Right lobe of liver (tissue), 6 donors: Measurements from ENCODE around the gene RPLP2. TPM values are rescaled to one million over a fixed set of nuclear protein-coding genes. Genes with fewer than 3 reads are reported as not detected.

Experiments
- ATAC-seq, 4 donors: fragments of 200-7000 bp; cut with Tn5 transposase; one replicate each; pipeline ENCODE4 v1.9.1; 2020; ENCODE audit warnings: mild to moderate bottlenecking in 4 of 4, moderate library complexity in 4 of 4
- DNase-seq, 3 donors: peaks; one replicate each; pipeline ENCODE4 v3.0.0-alpha.2; 2020
- H3K27ac ChIP-seq, 3 donors: fragments of 200-600 bp; one replicate each; pipeline ENCODE4 v1.8.0; 2022
- H3K27me3 ChIP-seq, 2 donors: fragments of 200-600 bp; one replicate each; pipeline ENCODE4 v1.8.0; 2022
- H3K36me3 ChIP-seq, 4 donors: fragments of 200-600 bp; sonication (generic) in 1 of 4; one replicate each; pipeline versions ENCODE4 v1.5.1 to v1.8.0; 2017 to 2022; ENCODE audit warnings: control low read depth in 1 of 4
- H3K4me1 ChIP-seq, 4 donors: fragments of 200-600 bp; sonication (generic) in 1 of 4; one replicate each; pipeline versions ENCODE4 v1.5.1 to v1.8.0; 2017 to 2022; ENCODE audit warnings: control low read depth in 1 of 4
- H3K4me3 ChIP-seq, 3 donors: fragments of 200-600 bp; one replicate each; pipeline ENCODE4 v1.8.0; 2022
- H3K9me3 ChIP-seq, 4 donors: fragments of 200-600 bp; sonication (generic) in 1 of 4; one replicate each; pipeline versions ENCODE4 v1.5.1 to v1.8.0; 2017 to 2022; ENCODE audit warnings: control low read depth in 1 of 4
- POLR2A ChIP-seq: fragments of 450-650 bp; IDR thresholded peaks from one replicate; pipeline ENCODE4 v1.6.1; 2017; ENCODE audit warnings: antibody characterized with exemption, mild to moderate bottlenecking
- WGBS: methylation state at CpG from one replicate; pipeline ENCODE4 v1.1.6; 2018; ENCODE audit warnings: low coverage, low lambda C conversion rate; ENCODE audit not compliant: insufficient coverage; ENCODE audit errors: missing lambda C conversion rate; 5-methylcytosine and 5-hydroxymethylcytosine counted together
- intact Hi-C, 2 donors: fragments of 100-400 bp; cut with DNase I; formaldehyde crosslinking; loops; one replicate each; pipeline versions ENCODE4 v1.11.2 to v1.14.1; 2022
- total RNA-seq, 6 experiments: library from RNA; depleted of rRNA in 2 of 6; stranded (reverse); fragments of >200 nt in 2 of 6; fragmentation: NEBNext Ultra II Directional in 3 of 6; extraction: Animal tissue kit (Norgen Biotek cat#: 25700) in 3 of 6; gene quantifications; one replicate each; pipeline versions ENCODE4 v1.1.0 to v1.2.4, GENCODE V29; 2016 to 2023
- TF ChIP-seq, protein P1 (sequence below), 4 donors: fragments of 200-600 bp in 3 of 4; fragments of 450-650 bp in 1 of 4; IDR thresholded peaks; one replicate each; pipeline versions ENCODE4 v1.5.1 to v1.8.0; 2016 to 2022; ENCODE audit warnings: antibody characterized with exemption in 4 of 4, mild to moderate bottlenecking in 2 of 4
- donor health status: DM: no; HTN: yes; CAD: no.
- donor health status: DM: no; HTN: no; CAD: no.
- donor health status: DM: no; HTN: no; CAD: no.
- donor health status: DM: no; HTN: yes; CAD: no.
- donor health status: DM: no; HTN: yes; CAD: no.

Gene RPLP2
- total RNA-seq, 6 experiments from 2014 or later, result 212 to 574 (median 457) TPM

DNA sequence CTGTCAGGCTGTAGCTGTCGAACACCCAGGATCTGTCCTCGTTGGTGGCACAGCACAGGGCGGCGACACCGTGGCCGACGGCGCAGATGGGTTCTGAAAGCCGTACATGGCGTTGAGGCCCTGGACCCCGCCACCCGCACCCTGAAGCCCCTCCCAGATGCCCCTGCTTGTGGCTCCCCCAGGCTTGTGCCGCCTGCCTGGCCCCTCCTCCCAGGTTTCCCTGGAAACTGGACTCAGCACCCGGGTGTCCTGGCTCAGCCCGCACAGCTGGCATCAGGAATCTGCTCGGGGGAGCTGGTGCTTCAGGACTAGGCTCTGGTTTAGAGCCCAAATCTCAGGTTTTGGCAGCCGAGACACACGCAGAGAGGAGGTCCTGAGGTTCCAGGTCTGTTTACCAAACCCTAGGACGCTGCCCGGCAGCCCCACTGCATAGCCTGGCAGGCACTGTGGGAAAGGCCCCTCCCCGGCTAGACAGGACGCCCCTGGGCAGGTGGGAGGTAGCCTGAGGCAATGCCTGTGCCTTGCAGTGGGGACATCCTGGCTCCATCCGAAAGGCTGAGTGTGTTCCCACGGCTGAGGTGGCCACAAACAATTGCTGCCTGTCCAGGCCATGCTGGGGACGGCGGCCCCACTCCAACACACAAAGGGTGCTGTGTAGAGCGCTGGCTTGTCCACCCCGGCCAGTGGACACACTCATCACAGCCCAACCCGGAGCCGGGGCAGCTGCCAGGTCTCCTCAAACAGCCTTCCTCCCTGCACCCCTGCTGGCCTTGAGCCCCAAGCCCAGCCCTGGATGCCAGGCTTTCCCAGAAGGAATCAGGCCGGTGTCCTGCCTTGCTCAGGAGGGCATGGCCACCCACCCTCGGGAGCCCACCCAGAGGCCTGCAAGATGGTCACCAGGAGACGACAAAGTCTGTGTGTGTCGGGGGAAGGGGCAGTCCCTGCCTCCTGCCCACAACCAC is 37.1 kb upstream of the RPLP2 start:
- WGBS, result 70% methylated on average over 2 of the region's 34 CpGs
- ATAC-seq, result no peak
- intact Hi-C loops, result no loop called here

DNA sequence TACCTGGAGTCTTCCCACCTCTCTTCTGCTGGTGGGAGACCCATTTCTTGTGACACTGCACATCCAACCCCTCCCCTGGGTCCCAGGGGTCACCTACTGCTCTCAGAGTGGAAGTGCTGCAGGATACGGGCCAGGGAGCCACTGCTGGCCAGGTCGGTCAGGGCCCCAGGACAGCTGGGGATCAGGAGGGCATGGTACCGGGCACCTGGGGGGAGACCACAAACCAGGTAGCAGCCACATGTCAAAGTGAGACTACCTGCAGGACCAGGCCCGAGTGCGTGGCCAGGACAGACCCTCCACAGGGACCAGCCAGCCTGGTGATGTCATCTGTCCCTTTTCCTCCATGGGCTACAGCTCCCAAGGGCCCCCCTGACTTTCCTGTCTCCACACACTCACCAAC is 36.3 kb upstream of the RPLP2 start:
- ATAC-seq (no peak), DNase-seq (no peak)
- Histone ChIP-seq H3K4me3 (no peak overlapping the region), H3K4me1 (peaks cover 0 to 9% (median 3%) of the 10 kb centered on the region in 4 donors), H3K27ac (no peak overlapping the region), H3K27me3 (no peaks in the 10 kb centered on the region), H3K36me3 (peaks cover 0 to 15% (median 6%) of the 10 kb centered on the region in 4 donors), H3K9me3 (no peaks in the 10 kb centered on the region)
- intact Hi-C loops, result no loop called here
- no CpG with 5 or more reads among the region's 5 CpGs for WGBS
- TF ChIP-seq POLR2A, result no peak
- TF ChIP-seq, protein P1, sequence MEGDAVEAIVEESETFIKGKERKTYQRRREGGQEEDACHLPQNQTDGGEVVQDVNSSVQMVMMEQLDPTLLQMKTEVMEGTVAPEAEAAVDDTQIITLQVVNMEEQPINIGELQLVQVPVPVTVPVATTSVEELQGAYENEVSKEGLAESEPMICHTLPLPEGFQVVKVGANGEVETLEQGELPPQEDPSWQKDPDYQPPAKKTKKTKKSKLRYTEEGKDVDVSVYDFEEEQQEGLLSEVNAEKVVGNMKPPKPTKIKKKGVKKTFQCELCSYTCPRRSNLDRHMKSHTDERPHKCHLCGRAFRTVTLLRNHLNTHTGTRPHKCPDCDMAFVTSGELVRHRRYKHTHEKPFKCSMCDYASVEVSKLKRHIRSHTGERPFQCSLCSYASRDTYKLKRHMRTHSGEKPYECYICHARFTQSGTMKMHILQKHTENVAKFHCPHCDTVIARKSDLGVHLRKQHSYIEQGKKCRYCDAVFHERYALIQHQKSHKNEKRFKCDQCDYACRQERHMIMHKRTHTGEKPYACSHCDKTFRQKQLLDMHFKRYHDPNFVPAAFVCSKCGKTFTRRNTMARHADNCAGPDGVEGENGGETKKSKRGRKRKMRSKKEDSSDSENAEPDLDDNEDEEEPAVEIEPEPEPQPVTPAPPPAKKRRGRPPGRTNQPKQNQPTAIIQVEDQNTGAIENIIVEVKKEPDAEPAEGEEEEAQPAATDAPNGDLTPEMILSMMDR (IDR thresholded peaks at IDR 0.05), result no peak

More for the DNA sequence above, 37.1 kb upstream of the RPLP2 start:
- no peak overlapping the region for H3K27ac ChIP-seq
- no peaks in the 10 kb centered on the region for H3K9me3 ChIP-seq
- H3K36me3 ChIP-seq, result peaks cover 0 to 15% (median 6%) of the 10 kb centered on the region in 4 donors
- H3K27me3 ChIP-seq, result no peaks in the 10 kb centered on the region
- peak in 2 of 3 donors; percentile 47 to 52 for DNase-seq
- H3K4me1 ChIP-seq, result peaks cover 0 to 6% (median 2%) of the 10 kb centered on the region in 4 donors
- H3K4me3 ChIP-seq, result no peak overlapping the region
- TF ChIP-seq, protein P1 (IDR thresholded peaks at IDR 0.05), result no peak
- TF ChIP-seq POLR2A, result no peak

DNA sequence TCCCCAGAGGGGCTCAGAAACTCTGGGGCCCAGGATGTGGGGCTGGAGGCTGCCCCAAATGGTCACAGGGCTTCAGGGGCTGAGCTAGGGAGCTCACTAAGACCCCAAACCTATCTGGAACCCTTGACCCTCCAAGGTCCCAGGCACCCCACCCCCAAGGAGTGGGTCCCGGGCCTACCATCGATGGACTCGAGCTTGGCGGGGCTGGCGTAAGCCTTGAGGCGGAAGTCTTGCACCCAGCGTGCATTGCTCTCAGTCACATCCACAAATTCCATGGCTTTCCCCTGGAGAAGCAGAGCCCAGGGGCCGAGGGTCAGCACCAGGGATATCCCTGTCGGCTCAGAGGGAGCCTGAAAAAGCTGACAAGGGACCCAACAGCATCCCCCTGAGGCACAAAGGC is 35.9 kb upstream of the RPLP2 start:
- no peak overlapping the region for H3K4me3 ChIP-seq
- H3K4me1 ChIP-seq, result peaks cover 0 to 13% (median 3%) of the 10 kb centered on the region in 4 donors
- 92% methylated on average over 5 of the region's 9 CpGs for WGBS
- TF ChIP-seq, protein P1 (IDR thresholded peaks at IDR 0.05), result no peak
- TF ChIP-seq POLR2A, result no peak
- no peak overlapping the region for H3K27ac ChIP-seq
- H3K9me3 ChIP-seq, result no peaks in the 10 kb centered on the region
- ATAC-seq (no peak), DNase-seq (no peak)
- no peaks in the 10 kb centered on the region for H3K27me3 ChIP-seq
- intact Hi-C loops, result no loop called here
- H3K36me3 ChIP-seq, result peaks cover 0 to 15% (median 6%) of the 10 kb centered on the region in 4 donors

DNA sequence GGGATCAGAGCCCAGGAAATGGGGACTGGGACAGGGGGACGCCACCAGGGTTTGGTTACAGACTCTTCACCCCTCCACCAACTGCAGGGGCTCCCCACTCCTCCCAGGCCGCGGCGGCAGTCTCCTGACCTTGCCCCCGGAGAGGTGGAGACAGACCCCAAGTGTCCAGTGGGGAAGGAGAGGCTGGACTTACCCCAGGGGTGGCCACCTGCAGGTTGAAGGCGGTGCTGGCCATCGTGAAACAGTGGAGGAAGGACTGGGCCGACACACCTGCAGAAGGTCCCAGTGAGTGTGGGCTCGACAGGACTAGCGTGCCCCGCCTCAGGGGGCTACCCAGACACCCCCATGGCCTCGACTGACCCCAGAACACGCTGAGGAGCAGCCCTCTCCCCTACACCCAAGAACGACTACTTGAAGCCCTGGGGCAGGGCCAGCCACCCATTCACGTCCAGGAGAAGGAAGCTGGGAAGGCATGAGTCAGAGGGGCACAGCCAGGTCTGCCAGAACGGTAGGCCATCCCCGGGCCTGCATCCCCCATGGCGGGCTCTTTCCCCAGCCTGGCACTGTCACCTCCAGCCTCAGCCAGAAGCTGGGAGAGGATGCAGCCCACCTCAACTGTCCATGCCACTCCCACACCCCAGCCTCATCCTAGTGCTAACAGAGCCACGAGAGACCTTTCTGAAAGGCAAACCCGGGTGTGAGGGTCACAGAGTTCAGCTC is 34.7 kb upstream of the RPLP2 start:
- H3K4me3 ChIP-seq, result no peak overlapping the region

More for the DNA sequence above, 34.7 kb upstream of the RPLP2 start:
- ATAC-seq, result no peak
- peaks cover 0 to 13% (median 6%) of the 10 kb centered on the region in 4 donors for H3K36me3 ChIP-seq
- intact Hi-C loops, result no loop called here
- H3K27ac ChIP-seq, result no peak overlapping the region
- TF ChIP-seq POLR2A, result no peak
- TF ChIP-seq, protein P1 (IDR thresholded peaks at IDR 0.05), result no peak
- H3K27me3 ChIP-seq, result no peaks in the 10 kb centered on the region
- no peaks in the 10 kb centered on the region for H3K9me3 ChIP-seq
- no peak for DNase-seq
- peaks cover 0 to 22% (median 8%) of the 10 kb centered on the region in 4 donors for H3K4me1 ChIP-seq
- 93% methylated on average over 3 of the region's 20 CpGs for WGBS
